K562 (cell line): ENCODE results near the gene TSPYL6. TPM values are rescaled to one million over a fixed set of nuclear protein-coding genes. Genes with fewer than 3 reads are reported as not detected.

Experiments
- ATAC-seq: fragments of 200-7000 bp; cut with Tn5 transposase; 3 replicates; pipeline ENCODE4 v1.9.1; 2020; ENCODE audit warnings: moderate library complexity
- BruUV-seq: library from RNA; stranded (reverse); fragments of 400-500 nt; replicated peaks from 2 replicates; lab custom pipeline; 2021; lab: Mats Ljungman, UMichigan
- CTCF ChIA-PET: fragments of 300-600 bp; formaldehyde crosslinking; extraction: SDS; loops from one replicate; lab custom pipeline; 2021; ENCODE audit warnings: low intra/inter-chr PET ratio; lab: Yijun Ruan, JAX
- POLR2A ChIA-PET: fragments of 300-600, 350-650 bp; sonication (Branson Sonifier 250); formaldehyde crosslinking; extraction: SDS; loops from one replicate; lab custom pipeline; 2021; ENCODE audit warnings: antibody characterized with exemption, inconsistent platforms; lab: Yijun Ruan, JAX
- DNase-seq, 4 experiments: peaks; one replicate each; pipeline versions ENCODE4 v3.0.0 to v3.0.0-alpha.2; 2011 to 2018; ENCODE audit warnings: low spot score in 3 of 4, mixed read lengths in 3 of 4; ENCODE audit errors: extremely low read depth in 1 of 4
- FAIRE-seq: peaks from 2 replicates; lab custom pipeline; 2011; peaks lifted over from hg19 to GRCh38; lab: Jason Lieb, UNC
- H2AFZ ChIP-seq: 2 replicates; pipeline ENCODE4 v1.6.0; 2011; ENCODE audit warnings: low read depth, low read length, control low read depth, inconsistent platforms
- H3K27ac ChIP-seq: fragments of 200-600 bp; 3 replicates; pipeline ENCODE4 v1.8.0; 2011; ENCODE audit warnings: low read depth, mild to moderate bottlenecking, control low read depth, inconsistent platforms, low read length, moderate library complexity, mixed read lengths; ENCODE audit errors: extremely low read depth
- H3K27me3 ChIP-seq, 2 experiments: fragments of 300-600 bp in 1 of 2; 2 replicates in 1 of 2; 3 replicates in 1 of 2; pipeline versions ENCODE4 v1.6.0 to v1.8.0; 2011; ENCODE audit warnings: inconsistent platforms in 2 of 2, low read length in 2 of 2, mild to moderate bottlenecking in 1 of 2, mixed read lengths in 1 of 2, moderate library complexity in 1 of 2; ENCODE audit not compliant: control insufficient read depth in 2 of 2, insufficient read depth in 2 of 2
- H3K36me3 ChIP-seq: fragments of 300-600 bp; 3 replicates; pipeline ENCODE4 v1.8.0; 2011; ENCODE audit warnings: mild to moderate bottlenecking, low read length, inconsistent platforms; ENCODE audit not compliant: control insufficient read depth, insufficient read depth
- H3K4me1 ChIP-seq, 2 experiments: fragments of 200-600 bp in 1 of 2; replicated peaks in 1 of 2; 2 replicates in 1 of 2; 3 replicates in 1 of 2; pipeline versions ENCODE4 v1.5.1 to v1.8.0; 2011; ENCODE audit warnings: inconsistent platforms in 2 of 2, low read length in 2 of 2, mild to moderate bottlenecking in 1 of 2, mixed read lengths in 1 of 2, moderate library complexity in 1 of 2; ENCODE audit not compliant: control insufficient read depth in 2 of 2, insufficient read depth in 2 of 2
- H3K4me2 ChIP-seq: 2 replicates; pipeline ENCODE4 v1.6.1; 2011; ENCODE audit warnings: low read length, control low read depth, inconsistent platforms, mixed read lengths; ENCODE audit not compliant: insufficient read depth
- H3K4me3 ChIP-seq: fragments of 200-600 bp; sonication (generic), shearing (Covaris generic); 2 replicates; pipeline ENCODE4 v1.5.1; 2016; ENCODE audit warnings: control low read depth, inconsistent platforms
- H3K79me2 ChIP-seq: fragments of 200-600 bp; 3 replicates; pipeline ENCODE4 v1.8.0; 2011; ENCODE audit warnings: low read length, inconsistent platforms; ENCODE audit not compliant: control insufficient read depth, insufficient read depth
- H3K9ac ChIP-seq, 2 experiments: 2 replicates each; pipeline versions ENCODE4 v1.6.0 to v1.6.1; 2011; ENCODE audit warnings: low read depth in 2 of 2, low read length in 2 of 2, control low read depth in 1 of 2, inconsistent platforms in 1 of 2, mild to moderate bottlenecking in 1 of 2, mixed read lengths in 1 of 2; ENCODE audit not compliant: insufficient read depth in 1 of 2
- H3K9me1 ChIP-seq: one replicate; pipeline ENCODE4 v1.6.0; 2011; ENCODE audit warnings: inconsistent platforms, mild to moderate bottlenecking, low read length, moderate library complexity; ENCODE audit not compliant: control insufficient read depth, insufficient read depth
- H3K9me3 ChIP-seq: replicated peaks from 2 replicates; pipeline ENCODE4 v1.5.1; 2011; ENCODE audit warnings: low read depth, low read length, inconsistent platforms; ENCODE audit not compliant: control insufficient read depth, insufficient read depth
- H4K20me1 ChIP-seq: replicated peaks from 2 replicates; pipeline ENCODE4 v1.6.1; 2011; ENCODE audit warnings: low read length, inconsistent platforms, mixed read lengths; ENCODE audit not compliant: control insufficient read depth, insufficient read depth
- CAMTA2 ChIP-seq: fragments of 250-450 bp; sonication (Bioruptor Pico); conservative IDR thresholded peaks from 2 replicates; pipeline ENCODE4 v1.5.1; 2022
- FOXJ2 ChIP-seq: fragments of 200-800 bp; sonication (Bioruptor generic); IDR thresholded peaks from 2 replicates; pipeline ENCODE4 v1.6.1; 2016; ENCODE audit warnings: missing genetic modification characterization, missing compliant biosample characterization
- FOXK1 ChIP-seq: sonication (generic); formaldehyde crosslinking; IDR thresholded peaks from 2 replicates; pipeline ENCODE4 v1.8.0; 2022; ENCODE audit warnings: missing genetic modification reagents, mild to moderate bottlenecking, borderline replicate concordance
- LCOR ChIP-seq: sonication (generic); formaldehyde crosslinking; IDR thresholded peaks from 2 replicates; pipeline ENCODE4 v1.8.0; 2022; ENCODE audit warnings: mild to moderate bottlenecking, missing genetic modification reagents
- NUFIP1 ChIP-seq: fragments of 450-650 bp; IDR thresholded peaks from 2 replicates; pipeline ENCODE4 v1.6.1; 2018; ENCODE audit not compliant: partially characterized antibody
- RFX7 ChIP-seq: fragments of 250-450 bp; sonication (Bioruptor Pico); IDR thresholded peaks from 2 replicates; pipeline ENCODE4 v1.5.1; 2021; ENCODE audit warnings: mild to moderate bottlenecking
- SUPT5H ChIP-seq: fragments of 450-650 bp; IDR thresholded peaks from 2 replicates; pipeline ENCODE4 v1.6.1; 2016
- ZNF23 ChIP-seq: fragments of 250-450 bp; sonication (Bioruptor Pico); IDR thresholded peaks from 2 replicates; pipeline ENCODE4 v1.4.0; 2020; ENCODE audit warnings: mild to moderate bottlenecking
- ZNF830 ChIP-seq: fragments of 250-450 bp; sonication (Bioruptor Pico); IDR thresholded peaks from 2 replicates; pipeline ENCODE4 v1.5.0; 2021; ENCODE audit warnings: mild to moderate bottlenecking
- WGBS: fragments of 100-300 bp; shearing (Covaris generic); methylation state at CpG from one replicate; pipeline ENCODE4 v1.1.6; 2016; ENCODE audit warnings: low coverage, mixed read lengths; ENCODE audit not compliant: insufficient coverage; ENCODE audit errors: missing lambda C conversion rate; 5-methylcytosine and 5-hydroxymethylcytosine counted together
- in situ Hi-C: fragments of 300-500 bp; cut with MboI; formaldehyde crosslinking; loops from 4 replicates; pipeline ENCODE4 v1.15.0; 2018; ENCODE audit warnings: inconsistent platforms, mixed read lengths
- intact Hi-C: fragments of 100-400 bp; cut with micrococcal nuclease; formaldehyde crosslinking; loops from 2 replicates; pipeline ENCODE4 v1.14.2; 2022
- polyA plus RNA-seq, 8 experiments: library from polyadenylated mRNA; depleted of rRNA in 4 of 8; stranded (reverse) in 5 of 8; unstranded in 3 of 8; fragments of >200 nt; fragmentation: Nextera tagmentation in 2 of 8; fragmentation: Illumina TruSeq in 1 of 8; extraction: Ambion mirVana in 2 of 8; extraction: Trizol in 1 of 8; gene quantifications; 2 replicates each; pipeline versions ENCODE4 v1.2.1 to v1.2.3, GENCODE V29; 2011 to 2014; ENCODE audit warnings: inconsistent platforms in 1 of 8, missing spikeins in 1 of 8
- total RNA-seq, 7 experiments: library from RNA; depleted of rRNA in 6 of 7; stranded (reverse); fragments of >200 nt in 6 of 7; fragmentation: Illumina TruSeq in 2 of 7; extraction: Trizol in 2 of 7; gene quantifications; 2 replicates each; pipeline versions ENCODE4 v1.2.1 to v1.2.3, GENCODE V29; 2011 to 2021; ENCODE audit warnings: low replicate concordance in 1 of 7
- TF ChIP-seq, protein P1 (sequence below): fragments of 250-450 bp; sonication (Bioruptor Pico); IDR thresholded peaks from 2 replicates; pipeline ENCODE4 v1.8.0; 2021; ENCODE audit warnings: moderate library complexity, mild to moderate bottlenecking, inconsistent platforms
- TF ChIP-seq, protein P2 (sequence below): sonication (generic); formaldehyde crosslinking; IDR thresholded peaks from 2 replicates; pipeline ENCODE4 v1.8.0; 2022; ENCODE audit warnings: missing genetic modification reagents, mild to moderate bottlenecking, borderline replicate concordance
- TF ChIP-seq, protein P3 (sequence below): fragments of 250-450 bp; sonication (Bioruptor Pico); IDR thresholded peaks from 2 replicates; pipeline ENCODE4 v1.8.0; 2022; ENCODE audit warnings: moderate library complexity, mild to moderate bottlenecking, inconsistent platforms
- TF ChIP-seq, protein P4 (sequence below): fragments of 250-450 bp; sonication (Bioruptor Pico); IDR thresholded peaks from 2 replicates; pipeline ENCODE4 v1.4.0; 2020

The TSPYL6 gene
- total and polyA plus RNA-seq, 9 of the 15 experiments (the other 6 are each of a cell fraction or from before 2014, with no cell fraction given) = 1.5 to 10.1 (median 7.6) TPM

DNA sequence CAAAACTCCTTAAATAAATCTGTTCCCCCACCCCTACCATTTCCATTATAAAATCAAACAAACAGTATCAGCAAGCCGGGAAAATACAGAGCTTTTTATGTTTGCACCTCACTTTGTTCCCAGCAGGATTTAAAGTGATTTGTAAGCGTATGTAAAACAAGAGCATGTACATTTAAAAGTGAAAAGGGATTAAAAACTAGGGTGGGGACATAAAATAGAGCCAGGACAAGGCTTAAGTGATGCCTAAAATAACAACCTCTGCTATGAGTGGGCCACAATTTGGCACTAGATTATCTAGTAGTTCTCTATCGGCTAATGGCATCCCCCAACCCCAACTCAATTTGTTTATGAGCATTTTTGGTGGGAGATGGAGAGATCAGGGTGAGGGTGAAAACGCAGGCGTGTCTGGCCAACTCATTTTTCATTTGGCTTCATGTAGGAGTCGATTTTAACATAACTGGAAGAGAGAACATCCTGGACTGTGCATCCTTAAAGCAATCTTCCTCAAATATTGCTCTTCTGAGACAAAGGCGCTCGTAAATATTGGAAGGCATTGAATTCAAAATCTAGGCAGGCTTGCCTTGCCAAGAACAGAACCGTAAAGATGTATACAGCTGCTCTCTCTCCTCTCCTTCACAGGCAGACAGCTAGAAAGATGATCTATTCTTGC, 34.5 kb upstream of the TSPYL6 start:
- no TSS peak for BruUV-seq
- no peaks in the 10 kb centered on the region for H4K20me1 ChIP-seq
- no peaks in the 10 kb centered on the region for H3K9me1 ChIP-seq
- H3K9ac ChIP-seq = no peak overlapping the region
- peaks cover 24 to 25% of the 10 kb centered on the region in 2 experiments for H3K27me3 ChIP-seq
- H3K4me2 ChIP-seq = no peak overlapping the region
- no peaks in the 10 kb centered on the region for H3K36me3 ChIP-seq
- no peak for ATAC-seq
- WGBS = 2% methylated on average over 9 of the region's 9 CpGs
- FAIRE-seq = no peak
- H3K79me2 ChIP-seq = no peaks in the 10 kb centered on the region
- H2AFZ ChIP-seq = no peak overlapping the region
- no peak overlapping the region for H3K27ac ChIP-seq
- no peaks in the 10 kb centered on the region for H3K9me3 ChIP-seq
- no peak for DNase-seq
- H3K4me3 ChIP-seq = no peak overlapping the region
- H3K4me1 ChIP-seq = peaks cover 0 to 3% of the 10 kb centered on the region in 2 experiments; a peak in 2 of 5 replicates
- POLR2A ChIA-PET = interaction anchor here (1.3 kb wide), 1 partner anchor 24 kb away, joined by 4 read pairs; no protein-coding TSS in a partner anchor
- CTCF ChIA-PET = no interaction called here
- intact Hi-C loops (no loop called here), in situ Hi-C loops (no loop called here)
- TF ChIP-seq CAMTA2 = no peak
- no peak for TF ChIP-seq FOXJ2 (tag)
- no peak for TF ChIP-seq LCOR
- no peak for TF ChIP-seq ZNF23 (CRISPR knock-in tag)
- TF ChIP-seq NUFIP1 = no peak
- TF ChIP-seq, protein P1, sequence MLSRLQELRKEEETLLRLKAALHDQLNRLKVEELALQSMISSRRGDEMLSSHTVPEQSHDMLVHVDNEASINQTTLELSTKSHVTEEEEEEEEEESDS = no peak
- TF ChIP-seq, protein P2, sequence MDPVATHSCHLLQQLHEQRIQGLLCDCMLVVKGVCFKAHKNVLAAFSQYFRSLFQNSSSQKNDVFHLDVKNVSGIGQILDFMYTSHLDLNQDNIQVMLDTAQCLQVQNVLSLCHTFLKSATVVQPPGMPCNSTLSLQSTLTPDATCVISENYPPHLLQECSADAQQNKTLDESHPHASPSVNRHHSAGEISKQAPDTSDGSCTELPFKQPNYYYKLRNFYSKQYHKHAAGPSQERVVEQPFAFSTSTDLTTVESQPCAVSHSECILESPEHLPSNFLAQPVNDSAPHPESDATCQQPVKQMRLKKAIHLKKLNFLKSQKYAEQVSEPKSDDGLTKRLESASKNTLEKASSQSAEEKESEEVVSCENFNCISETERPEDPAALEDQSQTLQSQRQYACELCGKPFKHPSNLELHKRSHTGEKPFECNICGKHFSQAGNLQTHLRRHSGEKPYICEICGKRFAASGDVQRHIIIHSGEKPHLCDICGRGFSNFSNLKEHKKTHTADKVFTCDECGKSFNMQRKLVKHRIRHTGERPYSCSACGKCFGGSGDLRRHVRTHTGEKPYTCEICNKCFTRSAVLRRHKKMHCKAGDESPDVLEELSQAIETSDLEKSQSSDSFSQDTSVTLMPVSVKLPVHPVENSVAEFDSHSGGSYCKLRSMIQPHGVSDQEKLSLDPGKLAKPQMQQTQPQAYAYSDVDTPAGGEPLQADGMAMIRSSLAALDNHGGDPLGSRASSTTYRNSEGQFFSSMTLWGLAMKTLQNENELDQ (CRISPR knock-in tag) = no peak
- no peak for TF ChIP-seq ZNF830 (CRISPR knock-in tag)
- TF ChIP-seq, protein P3, sequence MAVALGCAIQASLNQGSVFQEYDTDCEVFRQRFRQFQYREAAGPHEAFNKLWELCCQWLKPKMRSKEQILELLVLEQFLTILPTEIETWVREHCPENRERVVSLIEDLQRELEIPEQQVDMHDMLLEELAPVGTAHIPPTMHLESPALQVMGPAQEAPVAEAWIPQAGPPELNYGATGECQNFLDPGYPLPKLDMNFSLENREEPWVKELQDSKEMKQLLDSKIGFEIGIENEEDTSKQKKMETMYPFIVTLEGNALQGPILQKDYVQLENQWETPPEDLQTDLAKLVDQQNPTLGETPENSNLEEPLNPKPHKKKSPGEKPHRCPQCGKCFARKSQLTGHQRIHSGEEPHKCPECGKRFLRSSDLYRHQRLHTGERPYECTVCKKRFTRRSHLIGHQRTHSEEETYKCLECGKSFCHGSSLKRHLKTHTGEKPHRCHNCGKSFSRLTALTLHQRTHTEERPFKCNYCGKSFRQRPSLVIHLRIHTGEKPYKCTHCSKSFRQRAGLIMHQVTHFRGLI = no peak
- no peak for TF ChIP-seq RFX7 (CRISPR knock-in tag)
- TF ChIP-seq, protein P4, sequence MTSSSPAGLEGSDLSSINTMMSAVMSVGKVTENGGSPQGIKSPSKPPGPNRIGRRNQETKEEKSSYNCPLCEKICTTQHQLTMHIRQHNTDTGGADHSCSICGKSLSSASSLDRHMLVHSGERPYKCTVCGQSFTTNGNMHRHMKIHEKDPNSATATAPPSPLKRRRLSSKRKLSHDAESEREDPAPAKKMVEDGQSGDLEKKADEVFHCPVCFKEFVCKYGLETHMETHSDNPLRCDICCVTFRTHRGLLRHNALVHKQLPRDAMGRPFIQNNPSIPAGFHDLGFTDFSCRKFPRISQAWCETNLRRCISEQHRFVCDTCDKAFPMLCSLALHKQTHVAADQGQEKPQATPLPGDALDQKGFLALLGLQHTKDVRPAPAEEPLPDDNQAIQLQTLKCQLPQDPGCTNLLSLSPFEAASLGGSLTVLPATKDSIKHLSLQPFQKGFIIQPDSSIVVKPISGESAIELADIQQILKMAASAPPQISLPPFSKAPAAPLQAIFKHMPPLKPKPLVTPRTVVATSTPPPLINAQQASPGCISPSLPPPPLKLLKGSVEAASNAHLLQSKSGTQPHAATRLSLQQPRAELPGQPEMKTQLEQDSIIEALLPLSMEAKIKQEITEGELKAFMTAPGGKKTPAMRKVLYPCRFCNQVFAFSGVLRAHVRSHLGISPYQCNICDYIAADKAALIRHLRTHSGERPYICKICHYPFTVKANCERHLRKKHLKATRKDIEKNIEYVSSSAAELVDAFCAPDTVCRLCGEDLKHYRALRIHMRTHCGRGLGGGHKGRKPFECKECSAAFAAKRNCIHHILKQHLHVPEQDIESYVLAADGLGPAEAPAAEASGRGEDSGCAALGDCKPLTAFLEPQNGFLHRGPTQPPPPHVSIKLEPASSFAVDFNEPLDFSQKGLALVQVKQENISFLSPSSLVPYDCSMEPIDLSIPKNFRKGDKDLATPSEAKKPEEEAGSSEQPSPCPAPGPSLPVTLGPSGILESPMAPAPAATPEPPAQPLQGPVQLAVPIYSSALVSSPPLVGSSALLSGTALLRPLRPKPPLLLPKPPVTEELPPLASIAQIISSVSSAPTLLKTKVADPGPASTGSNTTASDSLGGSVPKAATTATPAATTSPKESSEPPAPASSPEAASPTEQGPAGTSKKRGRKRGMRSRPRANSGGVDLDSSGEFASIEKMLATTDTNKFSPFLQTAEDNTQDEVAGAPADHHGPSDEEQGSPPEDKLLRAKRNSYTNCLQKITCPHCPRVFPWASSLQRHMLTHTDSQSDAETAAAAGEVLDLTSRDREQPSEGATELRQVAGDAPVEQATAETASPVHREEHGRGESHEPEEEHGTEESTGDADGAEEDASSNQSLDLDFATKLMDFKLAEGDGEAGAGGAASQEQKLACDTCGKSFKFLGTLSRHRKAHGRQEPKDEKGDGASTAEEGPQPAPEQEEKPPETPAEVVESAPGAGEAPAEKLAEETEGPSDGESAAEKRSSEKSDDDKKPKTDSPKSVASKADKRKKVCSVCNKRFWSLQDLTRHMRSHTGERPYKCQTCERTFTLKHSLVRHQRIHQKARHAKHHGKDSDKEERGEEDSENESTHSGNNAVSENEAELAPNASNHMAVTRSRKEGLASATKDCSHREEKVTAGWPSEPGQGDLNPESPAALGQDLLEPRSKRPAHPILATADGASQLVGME (CRISPR knock-in tag) = no peak
- TF ChIP-seq SUPT5H = no peak
- no peak for TF ChIP-seq FOXK1 (CRISPR knock-in tag)
